NCI-H748 (cell line): Measurements from ENCODE around the gene SPEG.

Experiments
- DNase-seq: peaks from one replicate; lab custom pipeline; 2025; ENCODE audit not compliant: unreplicated experiment; lab: John Stamatoyannopoulos, UW

Gene SPEG

GRCh38 chr2:219509780-219510511 is 75.3 kb downstream of the SPEG start:
- peak; percentile 60 for DNase-seq

- no peak for DNase-seq
Measured at GRCh38 chr2:219510512-219511135, 76.0 kb downstream of the SPEG start.

- DNase-seq: no peak
Measured at GRCh38 chr2:219511547-219512325, 77.1 kb downstream of the SPEG start.

- no peak for DNase-seq
Measured at GRCh38 chr2:219512524-219513216, 78.0 kb downstream of the SPEG start.

GRCh38 chr2:219513787-219514186 is 79.1 kb downstream of the SPEG start:
- DNase-seq: no peak

- peak; percentile 43 for DNase-seq
Measured at GRCh38 chr2:219514196-219514761, 79.6 kb downstream of the SPEG start, which contains the start of gene ASIC4. ASIC4 (plus strand) TSS chr2:219514482; CDS start chr2:219514725, 243 bp downstream.

GRCh38 chr2:219514836-219515235 is 80.2 kb downstream of the SPEG start:
- no peak for DNase-seq

- no peak for DNase-seq
Measured at GRCh38 chr2:219515874-219516629, 81.4 kb downstream of the SPEG start.

- DNase-seq: no peak
Measured at GRCh38 chr2:219516888-219517287, 82.2 kb downstream of the SPEG start.

GRCh38 chr2:219517954-219518778 is 83.5 kb downstream of the SPEG start:
- DNase-seq: no peak

- no peak for DNase-seq
Measured at GRCh38 chr2:219519526-219519916, 84.9 kb downstream of the SPEG start.

GRCh38 chr2:219520079-219520478 is 85.4 kb downstream of the SPEG start:
- DNase-seq: no peak

GRCh38 chr2:219521066-219521880 is 86.6 kb downstream of the SPEG start:
- peak; percentile 24 for DNase-seq

GRCh38 chr2:219522111-219523030 is 87.7 kb downstream of the SPEG start:
- peak; percentile 54 for DNase-seq

- DNase-seq: no peak
Measured at GRCh38 chr2:219523031-219523671, 88.5 kb downstream of the SPEG start.

GRCh38 chr2:219524817-219525216 is 90.2 kb downstream of the SPEG start:
- no peak for DNase-seq
